Activated T-helper 1 cell treated with anti-CD3 and anti-CD28 coated beads, Interleukin-12 subunit alpha, Interleukin-12 subunit beta, Interleukin-2, Interleukin-4 antibody, amounts not matched to agents 30 ng/mL and 10 ng/mL and 1 ng/mL, durations not matched to agents 14 hours and 24 hours and 36 hours (primary cell): ENCODE results near the gene KRT78. TPM values are rescaled to one million over a fixed set of nuclear protein-coding genes. Genes with fewer than 3 reads are reported as not detected.

Experiments
- DNase-seq: peaks from one replicate; pipeline ENCODE4 v3.0.0; 2021; ENCODE audit warnings: low spot score
- H3K27ac Mint-ChIP-seq: one replicate; pipeline ENCODE4 v1.8.0; 2021; ENCODE audit warnings: mild to moderate bottlenecking, mixed read lengths
- H3K27me3 Mint-ChIP-seq: one replicate; pipeline ENCODE4 v1.8.0; 2022; ENCODE audit warnings: mild to moderate bottlenecking, moderate library complexity, mixed read lengths; ENCODE audit not compliant: insufficient read depth
- H3K36me3 Mint-ChIP-seq: one replicate; pipeline ENCODE4 v1.8.0; 2021; ENCODE audit warnings: low read depth, mixed read lengths
- H3K4me1 Mint-ChIP-seq: one replicate; pipeline ENCODE4 v1.8.0; 2021; ENCODE audit warnings: low read depth, mixed read lengths
- H3K4me3 Mint-ChIP-seq: one replicate; pipeline ENCODE4 v1.8.0; 2021; ENCODE audit warnings: mild to moderate bottlenecking, moderate library complexity, mixed read lengths
- H3K9me3 Mint-ChIP-seq: one replicate; pipeline ENCODE4 v1.8.0; 2021; ENCODE audit warnings: mixed read lengths
- intact Hi-C: fragments of 100-400 bp; cut with micrococcal nuclease; formaldehyde crosslinking; loops from one replicate; pipeline ENCODE4 v1.15.1; 2024
- total RNA-seq: library from RNA; stranded (reverse); gene quantifications from 2 replicates; pipeline ENCODE4 v1.2.3, GENCODE V29; 2022

Gene KRT78
- total RNA-seq, 1 donor from 2014 or later, result not detected

- intact Hi-C loops, result no loop called here
- Mint-ChIP-seq H3K27me3 (peaks cover 11% of the 10 kb centered on the region), H3K36me3 (no peaks in the 10 kb centered on the region), H3K4me1 (no peaks in the 10 kb centered on the region), H3K4me3 (no peak overlapping the region), H3K27ac (no peak overlapping the region), H3K9me3 (no peaks in the 10 kb centered on the region)
- no peak for DNase-seq
These were observed 42.5 kb downstream of the KRT78 start for GRCh38 chr12:52806169-52806811.

- intact Hi-C loops, result no loop called here
- no peak for DNase-seq
- H3K4me1 Mint-ChIP-seq, result no peaks in the 10 kb centered on the region
- H3K4me3 Mint-ChIP-seq, result no peak overlapping the region
- H3K9me3 Mint-ChIP-seq, result no peaks in the 10 kb centered on the region
- no peak overlapping the region for H3K27ac Mint-ChIP-seq
- peaks cover 11% of the 10 kb centered on the region for H3K27me3 Mint-ChIP-seq
- H3K36me3 Mint-ChIP-seq, result no peaks in the 10 kb centered on the region
These were observed 43.1 kb downstream of the KRT78 start for GRCh38 chr12:52805739-52806138.

- intact Hi-C loops, result no loop called here
- DNase-seq, result no peak
- Mint-ChIP-seq H3K4me1 (no peaks in the 10 kb centered on the region), H3K36me3 (no peaks in the 10 kb centered on the region), H3K27ac (no peak overlapping the region), H3K27me3 (peaks cover 14% of the 10 kb centered on the region), H3K4me3 (no peak overlapping the region), H3K9me3 (no peaks in the 10 kb centered on the region)
These were observed 43.8 kb downstream of the KRT78 start for GRCh38 chr12:52805000-52805399.

GRCh38 chr12:52802442-52802841 lies 46.4 kb downstream of the KRT78 start:
- Mint-ChIP-seq H3K9me3 (no peaks in the 10 kb centered on the region), H3K27ac (no peak overlapping the region), H3K27me3 (peaks cover 15% of the 10 kb centered on the region), H3K4me1 (no peaks in the 10 kb centered on the region), H3K36me3 (no peaks in the 10 kb centered on the region), H3K4me3 (no peak overlapping the region)
- DNase-seq, result no peak
- intact Hi-C loops, result no loop called here

GRCh38 chr12:52801773-52802172 lies 47.0 kb downstream of the KRT78 start:
- peaks cover 15% of the 10 kb centered on the region for H3K27me3 Mint-ChIP-seq

GRCh38 chr12:52800259-52800917 lies 48.4 kb downstream of the KRT78 start:
- Mint-ChIP-seq H3K36me3 (no peaks in the 10 kb centered on the region), H3K4me1 (no peaks in the 10 kb centered on the region), H3K27ac (no peak overlapping the region), H3K9me3 (no peaks in the 10 kb centered on the region), H3K4me3 (no peak overlapping the region), H3K27me3 (peaks cover 15% of the 10 kb centered on the region)
- intact Hi-C loops, result no loop called here
- DNase-seq, result no peak

More at GRCh38 chr12:52801773-52802172, 47.0 kb downstream of the KRT78 start:
- Mint-ChIP-seq H3K36me3 (no peaks in the 10 kb centered on the region), H3K4me3 (no peak overlapping the region), H3K9me3 (no peaks in the 10 kb centered on the region), H3K4me1 (no peaks in the 10 kb centered on the region), H3K27ac (no peak overlapping the region)
- DNase-seq, result no peak
- intact Hi-C loops, result no loop called here

GRCh38 chr12:52799505-52800211 lies 49.1 kb downstream of the KRT78 start:
- intact Hi-C loops, result no loop called here
- H3K9me3 Mint-ChIP-seq, result no peaks in the 10 kb centered on the region
- no peak overlapping the region for H3K4me3 Mint-ChIP-seq
- no peak for DNase-seq
- H3K27ac Mint-ChIP-seq, result no peak overlapping the region
- no peaks in the 10 kb centered on the region for H3K36me3 Mint-ChIP-seq
- H3K4me1 Mint-ChIP-seq, result peaks cover 1% of the 10 kb centered on the region
- peaks cover 15% of the 10 kb centered on the region for H3K27me3 Mint-ChIP-seq

- Mint-ChIP-seq H3K4me1 (peaks cover 9% of the 10 kb centered on the region), H3K4me3 (no peak overlapping the region), H3K36me3 (no peaks in the 10 kb centered on the region), H3K27me3 (peaks cover 15% of the 10 kb centered on the region), H3K27ac (no peak overlapping the region), H3K9me3 (no peaks in the 10 kb centered on the region)
- intact Hi-C loops, result no loop called here
- DNase-seq, result no peak
These were observed 49.9 kb downstream of the KRT78 start for GRCh38 chr12:52798671-52799504.

GRCh38 chr12:52798003-52798670 lies 50.7 kb downstream of the KRT78 start:
- DNase-seq, result no peak
- Mint-ChIP-seq H3K27me3 (peaks cover 12% of the 10 kb centered on the region), H3K27ac (no peak overlapping the region), H3K4me3 (no peak overlapping the region), H3K9me3 (no peaks in the 10 kb centered on the region), H3K36me3 (no peaks in the 10 kb centered on the region), H3K4me1 (peaks cover 9% of the 10 kb centered on the region)
- intact Hi-C loops, result no loop called here

GRCh38 chr12:52797529-52797894 lies 51.3 kb downstream of the KRT78 start:
- no peak overlapping the region for H3K27ac Mint-ChIP-seq
- DNase-seq, result no peak
- H3K9me3 Mint-ChIP-seq, result no peaks in the 10 kb centered on the region
- peaks cover 9% of the 10 kb centered on the region for H3K4me1 Mint-ChIP-seq
- intact Hi-C loops, result no loop called here
- H3K27me3 Mint-ChIP-seq, result peaks cover 12% of the 10 kb centered on the region
- no peak overlapping the region for H3K4me3 Mint-ChIP-seq
- no peaks in the 10 kb centered on the region for H3K36me3 Mint-ChIP-seq

GRCh38 chr12:52796839-52797528 lies 51.8 kb downstream of the KRT78 start:
- no peaks in the 10 kb centered on the region for H3K9me3 Mint-ChIP-seq
- H3K4me1 Mint-ChIP-seq, result peaks cover 9% of the 10 kb centered on the region
- DNase-seq, result no peak
- no peak overlapping the region for H3K27ac Mint-ChIP-seq
- H3K4me3 Mint-ChIP-seq, result no peak overlapping the region
- H3K27me3 Mint-ChIP-seq, result peaks cover 7% of the 10 kb centered on the region
- no peaks in the 10 kb centered on the region for H3K36me3 Mint-ChIP-seq
- intact Hi-C loops, result no loop called here

GRCh38 chr12:52796429-52796794 lies 52.4 kb downstream of the KRT78 start:
- Mint-ChIP-seq H3K9me3 (no peaks in the 10 kb centered on the region), H3K4me1 (peaks cover 9% of the 10 kb centered on the region), H3K36me3 (no peaks in the 10 kb centered on the region), H3K27ac (no peak overlapping the region), H3K27me3 (peaks cover 9% of the 10 kb centered on the region), H3K4me3 (no peak overlapping the region)
- intact Hi-C loops, result no loop called here
- DNase-seq, result no peak
